Stimulated activated effector memory CD8-positive, alpha-beta T cell treated with anti-CD3 and anti-CD28 coated beads, Interleukin-12 subunit alpha, Interleukin-12 subunit beta, amount 100 ng/mL, for 72 hours (primary cell): ENCODE measurements around the gene THAP11.

ENCODE experiments used
- ATAC-seq: fragments of 150-1000 bp; cut with Tn5 transposase; 2 replicates; pipeline ENCODE4 v1.10.0; 2021
- DNase-seq, 2 donors: peaks; one replicate each; pipeline ENCODE4 v3.0.0; 2021 to 2022; ENCODE audit warnings: low spot score in 2 of 2
- H3K27ac Mint-ChIP-seq: one replicate; pipeline ENCODE4 v1.8.0; 2022; ENCODE audit warnings: mild to moderate bottlenecking, mixed read lengths
- H3K36me3 Mint-ChIP-seq: one replicate; pipeline ENCODE4 v1.8.0; 2022; ENCODE audit warnings: mild to moderate bottlenecking, mixed read lengths
- H3K4me1 Mint-ChIP-seq: one replicate; pipeline ENCODE4 v1.8.0; 2022; ENCODE audit warnings: mixed read lengths
- H3K4me3 Mint-ChIP-seq: one replicate; pipeline ENCODE4 v1.8.0; 2022; ENCODE audit warnings: mild to moderate bottlenecking, mixed read lengths
- H3K9me3 Mint-ChIP-seq: one replicate; pipeline ENCODE4 v1.8.0; 2022; ENCODE audit warnings: mixed read lengths

THAP11 gene

DNA sequence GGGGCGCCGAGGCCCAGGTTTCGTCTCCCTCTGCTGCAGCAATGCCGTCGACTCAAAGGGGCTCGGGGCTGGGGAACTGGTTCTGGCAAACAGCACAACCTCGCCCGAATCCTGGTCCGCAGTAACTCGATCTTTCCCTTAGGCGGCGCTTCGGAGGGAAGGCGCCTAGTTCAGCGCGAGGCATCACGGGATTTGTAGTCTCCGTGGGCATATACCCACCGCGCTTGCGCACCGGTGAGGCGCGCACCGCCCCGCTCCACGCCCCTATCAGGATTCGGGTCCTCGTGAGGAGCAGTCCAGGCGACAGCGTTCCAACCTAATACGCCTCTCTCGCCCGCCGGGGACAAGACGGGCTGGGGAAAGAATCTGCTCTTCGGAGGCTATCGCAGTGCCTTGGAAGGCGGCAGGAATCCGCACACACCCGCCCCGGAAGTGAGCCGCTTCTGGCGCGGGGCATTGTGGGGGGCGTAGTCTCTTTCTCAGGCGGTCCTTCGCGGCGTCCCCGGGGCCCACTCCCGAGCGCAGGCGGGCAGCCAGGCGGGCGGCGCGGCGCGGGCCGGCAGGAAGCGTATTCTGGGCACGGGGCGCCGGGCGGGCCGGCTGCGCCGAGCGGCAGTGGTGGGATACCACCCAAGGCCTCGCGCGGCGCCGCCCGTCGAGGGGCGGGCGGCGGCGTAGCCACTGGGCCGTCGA is at the start of gene THAP11:
Gene THAP11 (plus strand): TSS at position 505 of the 693 bp plus-strand sequence. CDS start 235 bp downstream, outside the sequence.
- Mint-ChIP-seq H3K4me3 (peak within 1 kb of the TSS; percentile 98), H3K4me1 (peaks cover 35% of the 10 kb centered on the region), H3K27ac (peak within 1 kb of the TSS; percentile 92), H3K36me3 (peaks cover 29% of the 10 kb centered on the region), H3K9me3 (no peaks in the 10 kb centered on the region)
- DNase-seq (peak; percentile 95 to 98), ATAC-seq (peak; percentile 75)

- Mint-ChIP-seq H3K27ac (peak overlapping the region; percentile 75), H3K9me3 (no peaks in the 10 kb centered on the region), H3K4me1 (peaks cover 41% of the 10 kb centered on the region), H3K36me3 (peaks cover 33% of the 10 kb centered on the region), H3K4me3 (no peak overlapping the region)
- ATAC-seq (no peak), DNase-seq (no peak)
Observed at GRCh38 chr16:67796099-67796718, 45.9 kb upstream of the THAP11 start.

GRCh38 chr16:67800338-67800926 is 41.7 kb upstream of the THAP11 start:
- Mint-ChIP-seq H3K36me3 (peaks cover 71% of the 10 kb centered on the region), H3K27ac (peak overlapping the region; percentile 88), H3K4me3 (no peak overlapping the region), H3K4me1 (peaks cover 70% of the 10 kb centered on the region), H3K9me3 (no peaks in the 10 kb centered on the region)
- ATAC-seq: no peak
- no peak for DNase-seq

- H3K9me3 Mint-ChIP-seq: no peaks in the 10 kb centered on the region
- no peak for ATAC-seq
- peaks cover 74% of the 10 kb centered on the region for H3K4me1 Mint-ChIP-seq
- DNase-seq: no peak
- peaks cover 71% of the 10 kb centered on the region for H3K36me3 Mint-ChIP-seq
- peak overlapping the region; percentile 26 for H3K4me3 Mint-ChIP-seq
- H3K27ac Mint-ChIP-seq: peak overlapping the region; percentile 67
Observed at GRCh38 chr16:67801241-67801640, 40.9 kb upstream of the THAP11 start.

GRCh38 chr16:67801883-67802282 is 40.2 kb upstream of the THAP11 start:
- Mint-ChIP-seq H3K36me3 (peaks cover 76% of the 10 kb centered on the region), H3K4me3 (peak overlapping the region; percentile 26), H3K4me1 (peaks cover 69% of the 10 kb centered on the region)

GRCh38 chr16:67803894-67804293 is 38.2 kb upstream of the THAP11 start:
- Mint-ChIP-seq H3K27ac (no peak overlapping the region), H3K4me1 (peaks cover 61% of the 10 kb centered on the region), H3K4me3 (no peak overlapping the region), H3K9me3 (no peaks in the 10 kb centered on the region), H3K36me3 (peaks cover 64% of the 10 kb centered on the region)
- no peak for DNase-seq
- ATAC-seq: no peak

More at GRCh38 chr16:67801883-67802282, 40.2 kb upstream of the THAP11 start:
- DNase-seq (no peak), ATAC-seq (no peak)
- Mint-ChIP-seq H3K27ac (peak overlapping the region; percentile 67), H3K9me3 (no peaks in the 10 kb centered on the region)

DNA sequence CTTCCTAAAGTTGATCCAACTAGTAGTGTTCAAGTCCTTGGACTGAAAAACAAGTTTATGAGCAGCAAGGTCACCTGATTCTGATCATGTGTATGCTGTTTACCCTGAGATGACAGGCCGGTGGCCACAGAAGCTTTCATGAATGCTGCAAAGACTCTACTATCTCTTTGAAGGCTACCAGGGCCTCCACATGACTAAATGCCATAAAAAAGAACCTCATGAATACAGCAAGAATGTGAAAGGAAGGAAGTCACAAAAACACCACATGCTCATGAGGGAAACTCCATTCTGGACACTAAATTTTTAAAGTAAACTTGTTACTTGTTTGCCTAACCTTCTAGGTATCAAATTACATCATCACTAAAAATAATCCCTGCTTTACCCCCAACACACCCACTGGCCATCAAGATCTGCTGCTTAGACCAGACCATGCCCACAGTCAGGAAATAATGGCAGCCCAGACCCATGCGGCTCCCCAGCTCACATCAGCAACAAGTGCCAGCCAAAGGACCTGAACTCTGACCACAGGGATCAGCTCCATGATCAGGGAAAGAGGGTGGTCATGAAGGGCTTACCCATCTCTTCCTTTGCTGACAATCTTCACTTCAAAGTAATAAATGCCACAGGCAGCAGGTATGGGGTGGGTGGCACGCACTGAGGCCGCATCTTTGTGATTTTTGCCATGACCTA is 37.1 kb upstream of the THAP11 start:
- Mint-ChIP-seq H3K4me1 (peaks cover 52% of the 10 kb centered on the region), H3K4me3 (peak overlapping the region; percentile 89), H3K27ac (peak overlapping the region; percentile 91), H3K36me3 (peaks cover 53% of the 10 kb centered on the region), H3K9me3 (no peaks in the 10 kb centered on the region)
- DNase-seq (no peak), ATAC-seq (no peak)

- Mint-ChIP-seq H3K4me3 (peak overlapping the region; percentile 89), H3K4me1 (peaks cover 43% of the 10 kb centered on the region), H3K36me3 (peaks cover 48% of the 10 kb centered on the region), H3K9me3 (no peaks in the 10 kb centered on the region), H3K27ac (peak overlapping the region; percentile 91)
- ATAC-seq: no peak
- DNase-seq: no peak
Observed at GRCh38 chr16:67805718-67806427, 36.2 kb upstream of the THAP11 start.

DNA sequence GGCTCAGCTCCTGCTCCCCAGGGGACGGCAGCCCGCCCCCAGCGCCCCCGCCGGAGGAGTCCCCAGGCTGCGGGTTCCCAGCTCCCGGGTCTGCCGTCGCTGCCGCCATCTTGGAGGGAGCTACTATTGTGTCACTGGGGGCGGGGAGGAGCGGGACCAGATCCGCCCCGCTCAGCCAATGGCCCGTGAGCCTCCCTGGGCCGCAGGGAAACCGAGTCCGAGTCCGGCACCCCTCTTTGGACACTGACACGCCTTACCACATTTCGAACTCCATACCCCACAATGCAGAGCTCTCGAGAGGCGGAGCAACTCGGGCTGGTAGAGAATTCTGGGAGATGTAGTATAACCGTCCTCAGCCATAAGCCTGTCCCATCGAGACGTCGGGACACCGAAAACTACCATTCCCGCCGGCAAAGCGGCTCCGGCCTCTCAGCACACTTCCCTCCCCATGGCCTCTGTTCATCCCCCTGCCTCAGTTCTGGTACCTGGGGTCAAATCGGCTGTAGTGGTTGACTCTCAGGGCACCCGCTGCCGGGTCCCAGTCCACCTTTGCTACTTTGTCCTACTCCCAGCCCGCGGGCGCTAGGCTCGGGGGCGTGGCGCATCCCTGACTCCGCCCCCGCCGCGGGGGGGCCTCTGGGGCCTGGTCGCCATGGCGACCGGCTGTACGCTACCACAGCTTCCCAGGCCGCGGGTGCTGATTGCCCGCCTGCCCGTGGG is 35.5 kb upstream of the THAP11 start, which contains the start of the genes RANBP10 and TSNAXIP1:
Gene RANBP10 (minus strand): TSS at position 133 of the 720 bp plus-strand sequence. CDS start 24 bp downstream, at position 109.
Gene TSNAXIP1 (plus strand): TSS at position 462 of the 720 bp plus-strand sequence. CDS start 261 bp downstream, outside the sequence.
- H3K27ac Mint-ChIP-seq: peak within 1 kb of the TSS; percentile 91
- peak; percentile 93 to 96 for DNase-seq
- H3K36me3 Mint-ChIP-seq: peaks cover 43% of the 10 kb centered on the region
- peak within 1 kb of the TSS; percentile 89 for H3K4me3 Mint-ChIP-seq
- H3K4me1 Mint-ChIP-seq: peaks cover 36% of the 10 kb centered on the region
- no peaks in the 10 kb centered on the region for H3K9me3 Mint-ChIP-seq
- peak; percentile 97 for ATAC-seq

GRCh38 chr16:67807148-67807682 is 34.9 kb upstream of the THAP11 start:
- Mint-ChIP-seq H3K4me3 (peak overlapping the region; percentile 89), H3K9me3 (no peaks in the 10 kb centered on the region), H3K4me1 (peaks cover 30% of the 10 kb centered on the region), H3K27ac (peak overlapping the region; percentile 91), H3K36me3 (peaks cover 36% of the 10 kb centered on the region)
- no peak for ATAC-seq
- no peak for DNase-seq

GRCh38 chr16:67811899-67812298 is 30.2 kb upstream of the THAP11 start:
- Mint-ChIP-seq H3K4me1 (peaks cover 4% of the 10 kb centered on the region), H3K4me3 (no peak overlapping the region), H3K9me3 (no peaks in the 10 kb centered on the region), H3K27ac (no peak overlapping the region), H3K36me3 (no peaks in the 10 kb centered on the region)
- ATAC-seq: no peak
- no peak for DNase-seq

GRCh38 chr16:67814567-67814966 is 27.6 kb upstream of the THAP11 start:
- no peak for DNase-seq
- no peak overlapping the region for H3K27ac Mint-ChIP-seq
- no peak for ATAC-seq
- no peaks in the 10 kb centered on the region for H3K4me1 Mint-ChIP-seq
- H3K4me3 Mint-ChIP-seq: no peak overlapping the region
- H3K9me3 Mint-ChIP-seq: no peaks in the 10 kb centered on the region
- H3K36me3 Mint-ChIP-seq: no peaks in the 10 kb centered on the region

GRCh38 chr16:67820608-67821259 is 21.4 kb upstream of the THAP11 start:
- H3K4me3 Mint-ChIP-seq: no peak overlapping the region
- H3K27ac Mint-ChIP-seq: no peak overlapping the region
- H3K9me3 Mint-ChIP-seq: no peaks in the 10 kb centered on the region
- ATAC-seq: no peak
- H3K4me1 Mint-ChIP-seq: no peaks in the 10 kb centered on the region
- no peak for DNase-seq
- no peaks in the 10 kb centered on the region for H3K36me3 Mint-ChIP-seq
